Measurements from ENCODE around the gene LIN54.

LIN54 gene

DNA sequence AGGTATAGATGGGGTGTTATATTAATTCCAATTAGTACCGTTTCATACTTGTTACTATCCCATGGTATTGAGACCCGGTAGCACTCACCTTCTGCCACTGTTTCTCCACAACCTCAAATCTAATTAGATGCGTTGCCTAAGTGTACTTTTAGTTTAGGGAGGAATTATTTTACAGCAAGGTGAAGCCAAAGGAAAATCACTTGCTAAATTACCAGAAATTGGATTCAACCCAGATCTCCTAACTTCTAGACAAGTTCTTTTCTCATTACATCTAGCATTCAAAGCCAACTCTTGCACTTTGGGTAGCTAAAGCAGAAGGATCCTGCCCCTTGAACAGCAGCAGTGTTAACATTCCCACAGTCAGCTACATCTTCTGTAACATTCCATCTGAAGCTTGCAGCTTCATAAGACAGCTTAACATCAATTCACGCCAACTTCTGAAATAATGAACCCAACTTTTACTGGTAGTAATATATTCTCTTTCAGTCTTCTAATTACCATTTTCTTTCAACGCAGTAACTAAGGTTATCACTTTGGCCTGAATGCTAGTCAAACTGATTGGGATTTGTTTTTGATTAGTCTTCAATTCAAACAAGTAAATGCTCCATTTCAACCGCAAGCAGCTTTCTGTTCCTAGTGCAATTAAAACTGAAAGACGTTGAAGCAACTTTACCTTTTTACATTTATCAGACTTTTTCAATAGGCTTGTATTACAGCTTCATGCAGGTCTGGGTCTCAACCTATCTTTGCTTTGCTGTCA lies 118.7 kb downstream of the LIN54 start:
- peak; percentile 23 for DNase-seq (ENCODE audit: low spot score)

DNA sequence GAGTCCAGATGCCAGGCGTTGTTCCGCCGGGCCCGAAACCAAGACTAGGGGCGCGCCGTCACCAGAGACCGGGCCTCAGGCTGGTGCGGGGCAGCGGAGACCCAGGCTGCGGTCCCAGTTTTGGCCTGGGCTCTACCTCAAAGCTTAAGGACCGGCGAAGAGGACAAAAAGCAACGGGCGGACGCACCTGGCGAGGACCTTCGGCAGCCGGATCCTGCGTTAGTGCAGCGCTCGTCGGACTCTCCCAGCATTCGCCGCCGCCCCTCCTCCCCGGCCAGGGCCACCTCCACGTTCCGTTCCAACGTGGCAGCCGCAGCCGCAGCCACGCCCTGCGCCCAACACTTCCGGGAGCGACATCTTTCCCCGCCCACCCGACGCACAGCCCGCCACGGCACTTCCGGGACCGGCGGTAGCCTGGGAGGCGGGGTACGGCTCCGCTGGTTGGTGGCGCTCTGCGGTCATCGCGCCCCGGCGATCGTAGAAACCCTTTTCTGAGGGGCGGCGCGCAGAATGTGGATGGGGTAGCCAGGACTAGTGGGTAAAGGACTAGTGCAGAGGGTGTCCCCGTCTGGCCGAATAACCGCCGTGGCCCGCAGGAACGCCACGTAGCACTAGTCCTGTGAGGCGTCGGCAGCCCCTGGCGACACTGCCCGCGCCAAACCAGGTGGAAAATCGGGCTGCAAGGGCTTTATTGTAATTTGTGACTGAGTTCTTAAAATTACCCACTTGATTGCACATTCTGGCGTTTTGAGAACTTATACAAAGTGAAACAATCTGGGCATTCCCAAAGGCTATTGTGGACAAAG lies 119.5 kb downstream of the LIN54 start, which contains the start of gene SEC31A:
Gene SEC31A, minus strand, starts transcription at position 253 of the 806 bp plus-strand sequence. CDS start 9,217 bp downstream, outside the sequence.
- DNase-seq (ENCODE audit: low spot score) = peak; percentile 92

GRCh38 chr4:82890528-82890900 lies 120.1 kb downstream of the LIN54 start:
- DNase-seq (ENCODE audit: low spot score) = no peak

- no peak for DNase-seq (ENCODE audit: low spot score)
These were observed 121.3 kb downstream of the LIN54 start for GRCh38 chr4:82889287-82889686.

GRCh38 chr4:82886147-82886942 lies 124.3 kb downstream of the LIN54 start:
- DNase-seq (ENCODE audit: low spot score) = no peak

GRCh38 chr4:82885410-82885809 lies 125.2 kb downstream of the LIN54 start:
- no peak for DNase-seq (ENCODE audit: low spot score)

Data from SW480 (cell line).